Left ventricle myocardium inferior (tissue), 1 donor: ENCODE measurements around the gene C16orf95. TPM values are rescaled to one million over a fixed set of nuclear protein-coding genes. Genes with fewer than 3 reads are reported as not detected.
"Not testable (repeated sequence)": the region's sequence is repeated elsewhere in the genome, so short reads cannot be mapped to it uniquely, and the experiment has no call there.

Experiments
- DNase-seq: peaks from one replicate; pipeline ENCODE4 v3.0.0-alpha.2; 2020
- H3K27ac ChIP-seq: fragments of 200-600 bp; replicated peaks from 2 replicates; pipeline ENCODE4 v1.8.0; 2021
- H3K27me3 ChIP-seq: fragments of 200-600 bp; 2 replicates; pipeline ENCODE4 v1.8.0; 2021; ENCODE audit warnings: low read depth
- H3K36me3 ChIP-seq: fragments of 200-600 bp; 2 replicates; pipeline ENCODE4 v1.8.0; 2021
- H3K4me1 ChIP-seq: fragments of 200-600 bp; 2 replicates; pipeline ENCODE4 v1.8.0; 2021
- H3K4me3 ChIP-seq: fragments of 200-600 bp; 2 replicates; pipeline ENCODE4 v1.8.0; 2021; ENCODE audit warnings: mild to moderate bottlenecking, moderate library complexity
- H3K9me3 ChIP-seq: fragments of 200-600 bp; replicated peaks from 2 replicates; pipeline ENCODE4 v1.8.0; 2021
- intact Hi-C: fragments of 100-400 bp; cut with micrococcal nuclease; formaldehyde crosslinking; loops from one replicate; pipeline ENCODE4 v1.11.0; 2022
- total RNA-seq: library from RNA; stranded (reverse); fragmentation: NEBNext Ultra II Directional; extraction: Animal tissue kit (Norgen Biotek cat#: 25700); gene quantifications from one replicate; pipeline ENCODE4 v1.2.1, GENCODE V29; 2021
- TF ChIP-seq, protein P1 (sequence below): fragments of 200-600 bp; IDR thresholded peaks from 2 replicates; pipeline ENCODE4 v1.8.0; 2021; ENCODE audit warnings: antibody characterized with exemption, mild to moderate bottlenecking, borderline replicate concordance
- donor health status: DM: no; HTN: yes; CAD: no; lungs with severe emphysema.

Gene C16orf95
- total RNA-seq, 1 donor from 2014 or later = 3.2 TPM

DNA sequence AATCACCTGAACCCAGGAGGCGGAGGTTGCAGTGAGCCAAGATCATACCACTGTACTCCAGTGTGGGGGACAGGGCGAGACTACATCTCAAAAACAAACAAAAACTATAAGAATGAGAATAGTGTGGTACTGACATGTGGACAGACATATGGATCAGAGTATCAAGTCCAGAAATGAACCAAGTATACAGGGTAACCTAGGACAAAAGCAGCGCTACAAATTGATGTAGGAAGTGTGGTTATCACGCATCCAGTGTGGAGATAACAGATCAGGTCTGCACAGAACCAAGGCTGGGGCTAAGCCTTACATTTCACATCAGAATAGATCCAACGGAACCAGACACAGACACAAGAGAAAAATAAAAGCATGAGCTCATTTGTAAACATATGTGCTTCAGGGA is 23.0 kb upstream of the C16orf95 start:
- TF ChIP-seq, protein P1, sequence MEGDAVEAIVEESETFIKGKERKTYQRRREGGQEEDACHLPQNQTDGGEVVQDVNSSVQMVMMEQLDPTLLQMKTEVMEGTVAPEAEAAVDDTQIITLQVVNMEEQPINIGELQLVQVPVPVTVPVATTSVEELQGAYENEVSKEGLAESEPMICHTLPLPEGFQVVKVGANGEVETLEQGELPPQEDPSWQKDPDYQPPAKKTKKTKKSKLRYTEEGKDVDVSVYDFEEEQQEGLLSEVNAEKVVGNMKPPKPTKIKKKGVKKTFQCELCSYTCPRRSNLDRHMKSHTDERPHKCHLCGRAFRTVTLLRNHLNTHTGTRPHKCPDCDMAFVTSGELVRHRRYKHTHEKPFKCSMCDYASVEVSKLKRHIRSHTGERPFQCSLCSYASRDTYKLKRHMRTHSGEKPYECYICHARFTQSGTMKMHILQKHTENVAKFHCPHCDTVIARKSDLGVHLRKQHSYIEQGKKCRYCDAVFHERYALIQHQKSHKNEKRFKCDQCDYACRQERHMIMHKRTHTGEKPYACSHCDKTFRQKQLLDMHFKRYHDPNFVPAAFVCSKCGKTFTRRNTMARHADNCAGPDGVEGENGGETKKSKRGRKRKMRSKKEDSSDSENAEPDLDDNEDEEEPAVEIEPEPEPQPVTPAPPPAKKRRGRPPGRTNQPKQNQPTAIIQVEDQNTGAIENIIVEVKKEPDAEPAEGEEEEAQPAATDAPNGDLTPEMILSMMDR = no peak
- Histone ChIP-seq H3K4me3 (no peak overlapping the region), H3K4me1 (peaks cover 16% of the 10 kb centered on the region), H3K27me3 (no peaks in the 10 kb centered on the region), H3K36me3 (peaks cover 74% of the 10 kb centered on the region), H3K27ac (no peak overlapping the region), H3K9me3 (no peaks in the 10 kb centered on the region)
- DNase-seq = no peak
- intact Hi-C loops = no loop called here

DNA sequence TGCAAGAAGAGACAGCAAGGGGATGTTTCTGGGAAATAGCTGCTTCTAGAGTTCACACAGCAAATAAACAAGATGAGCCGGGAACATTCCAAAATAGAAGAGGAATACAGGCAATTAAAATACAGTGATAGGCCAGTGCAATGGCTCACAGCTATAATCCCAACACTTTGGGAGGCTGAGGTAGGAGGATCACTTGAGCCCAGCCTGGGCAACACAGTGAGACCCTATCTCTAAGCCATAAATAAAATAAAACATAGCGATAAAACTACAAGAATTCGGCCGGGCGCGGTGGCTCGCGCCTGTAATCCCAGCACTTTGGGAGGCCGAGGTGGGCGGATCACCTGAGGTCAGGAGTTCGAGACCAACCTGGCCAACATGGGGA is 22.5 kb upstream of the C16orf95 start:
- Histone ChIP-seq H3K4me1 (peaks cover 11% of the 10 kb centered on the region), H3K36me3 (peaks cover 78% of the 10 kb centered on the region)
- H3K9me3 ChIP-seq, DNase-seq, H3K27ac ChIP-seq, H3K4me3 ChIP-seq, intact Hi-C loops, H3K27me3 ChIP-seq: not testable (repeated sequence)

DNA sequence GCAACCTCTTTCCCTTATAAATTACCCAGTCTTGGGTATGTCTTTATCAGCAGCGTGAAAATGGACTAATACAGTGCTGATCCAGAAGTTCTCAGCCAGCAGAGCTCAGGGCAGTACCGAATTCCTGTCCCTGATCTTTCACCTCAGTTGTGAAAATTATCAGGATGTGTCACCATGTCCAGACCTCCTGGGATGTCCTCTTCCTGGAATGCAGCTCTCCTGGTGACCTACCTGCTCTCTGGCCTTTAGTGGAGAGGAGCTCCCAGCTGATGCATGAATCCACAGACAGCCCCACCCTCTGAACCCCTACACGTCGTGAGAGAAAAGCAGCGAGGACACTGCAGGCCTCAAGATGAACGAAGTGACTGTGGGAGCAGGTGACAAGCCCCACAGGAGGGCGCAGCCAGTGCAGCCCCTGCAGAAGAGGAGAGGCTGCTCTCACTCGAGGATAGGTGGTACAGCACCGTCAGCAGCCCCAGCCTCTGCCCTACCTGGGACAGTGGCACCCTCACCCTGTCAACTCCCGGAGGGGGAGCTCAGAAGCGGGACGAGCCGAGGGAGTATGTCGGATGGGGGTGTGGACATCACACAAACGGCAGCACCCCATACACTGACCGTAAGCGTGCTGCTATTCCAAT is 22.0 kb upstream of the C16orf95 start:
- intact Hi-C loops = no loop called here
- no peak for DNase-seq
- Histone ChIP-seq H3K36me3 (peaks cover 81% of the 10 kb centered on the region), H3K27ac (no peak overlapping the region), H3K27me3 (no peaks in the 10 kb centered on the region), H3K4me1 (peaks cover 6% of the 10 kb centered on the region), H3K9me3 (no peaks in the 10 kb centered on the region), H3K4me3 (no peak overlapping the region)
- TF ChIP-seq, protein P1 = no peak

DNA sequence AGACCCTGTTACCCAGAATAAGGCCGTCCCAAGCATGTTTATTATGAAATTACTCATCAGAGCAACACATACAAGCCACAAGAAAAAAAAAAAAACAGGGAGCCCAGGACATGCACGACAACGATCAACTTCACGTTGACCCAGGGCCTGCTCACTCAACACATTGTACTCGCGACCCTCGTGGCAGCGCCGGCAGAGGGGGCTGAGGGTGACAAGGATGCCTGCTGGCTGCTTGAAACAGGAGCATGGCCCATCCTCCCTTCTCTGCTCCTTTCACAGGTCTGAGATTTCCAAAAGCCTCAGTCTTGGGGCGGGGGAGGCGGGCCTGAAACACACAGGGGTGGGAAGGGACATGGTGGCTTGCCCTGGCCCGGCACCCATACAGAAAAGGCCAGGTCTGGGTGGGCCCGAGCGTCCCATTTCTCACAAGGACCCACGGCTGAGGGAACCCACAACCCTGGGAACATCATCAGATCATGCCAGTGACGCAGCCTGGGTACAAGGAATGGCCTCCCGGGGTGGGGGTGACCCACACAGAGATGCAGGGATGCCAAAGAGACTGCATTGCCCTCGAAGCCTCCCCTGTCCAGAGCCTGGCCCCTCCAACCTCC is 21.1 kb upstream of the C16orf95 start:
- no peaks in the 10 kb centered on the region for H3K27me3 ChIP-seq
- intact Hi-C loops = no loop called here
- peaks cover 81% of the 10 kb centered on the region for H3K36me3 ChIP-seq
- TF ChIP-seq, protein P1 = no peak
- H3K4me1 ChIP-seq = no peaks in the 10 kb centered on the region
- no peak overlapping the region for H3K27ac ChIP-seq
- no peak for DNase-seq
- no peak overlapping the region for H3K4me3 ChIP-seq
- no peaks in the 10 kb centered on the region for H3K9me3 ChIP-seq

DNA sequence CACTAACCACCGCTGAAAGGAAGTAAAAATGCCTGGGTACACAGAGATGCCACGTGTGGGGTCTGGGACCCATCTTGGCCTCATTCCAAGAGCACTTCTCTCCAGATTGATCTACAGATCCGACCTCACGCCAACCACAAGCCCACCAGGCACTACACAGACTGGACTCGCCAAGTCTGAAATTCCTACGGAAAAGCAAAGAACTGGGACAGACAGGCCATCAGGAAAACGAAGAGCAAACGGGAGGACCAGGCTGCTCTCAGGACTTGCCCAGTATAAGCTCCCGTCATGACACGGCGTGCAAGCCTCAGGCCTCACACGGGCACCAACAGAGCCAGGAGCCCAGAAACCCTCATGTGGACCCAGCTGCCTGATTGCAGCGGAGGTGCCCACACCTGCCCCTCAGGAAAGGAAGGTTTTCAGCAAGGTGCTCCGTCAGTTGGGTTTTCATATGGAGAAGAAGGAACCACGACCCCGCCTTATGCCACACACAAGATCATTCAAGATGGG is 20.1 kb upstream of the C16orf95 start:
- Histone ChIP-seq H3K9me3 (no peaks in the 10 kb centered on the region), H3K36me3 (peaks cover 78% of the 10 kb centered on the region), H3K4me3 (no peak overlapping the region), H3K27ac (no peak overlapping the region), H3K27me3 (no peaks in the 10 kb centered on the region), H3K4me1 (no peaks in the 10 kb centered on the region)
- intact Hi-C loops = no loop called here
- no peak for DNase-seq
- TF ChIP-seq, protein P1 = no peak
